Hematopoietic multipotent progenitor cell treated with erythropoietin and hydrocortisone succinate and interleukin-3 and kit ligand, for 15 days (in vitro differentiated cells): ENCODE results near the gene ARAP1.
A peak's percentile ranks its signal among the peaks of the same experiment; 100 is the strongest.

ENCODE experiments used
- DNase-seq: peaks from one replicate; pipeline ENCODE4 v3.0.0-alpha.2; 2015; ENCODE audit warnings: low spot score

The ARAP1 gene

GRCh38 chr11:72723508-72723907 is 28.7 kb downstream of the ARAP1 start:
- peak; percentile 20 for DNase-seq

- DNase-seq = peak; percentile 93
Observed at GRCh38 chr11:72722050-72722748, 30.0 kb downstream of the ARAP1 start.

GRCh38 chr11:72721689-72722049 is 30.5 kb downstream of the ARAP1 start:
- peak; percentile 40 for DNase-seq

GRCh38 chr11:72721276-72721675 is 30.9 kb downstream of the ARAP1 start:
- DNase-seq = no peak

- DNase-seq = no peak
Observed at GRCh38 chr11:72720784-72721183, 31.4 kb downstream of the ARAP1 start.

DNA sequence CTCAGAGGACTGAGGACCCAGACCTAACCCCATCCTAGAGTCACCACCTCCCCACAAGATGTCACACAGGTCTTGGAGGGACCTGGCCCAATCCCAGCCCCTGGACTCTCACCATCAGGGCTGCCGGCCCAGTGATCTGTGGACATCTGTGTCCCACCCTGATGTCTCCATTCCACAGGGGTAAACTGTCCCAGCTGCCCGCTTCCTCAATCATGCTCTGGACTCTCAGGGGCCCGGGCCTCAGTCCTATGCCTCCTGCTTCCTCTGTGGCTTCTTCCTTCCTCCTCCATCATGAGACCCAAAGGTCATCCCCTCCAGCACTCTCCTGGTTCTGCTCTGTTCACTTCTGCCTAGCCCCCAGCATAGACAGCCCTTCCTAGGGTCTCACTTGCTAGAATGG is 32.2 kb downstream of the ARAP1 start:
- DNase-seq = no peak

DNA sequence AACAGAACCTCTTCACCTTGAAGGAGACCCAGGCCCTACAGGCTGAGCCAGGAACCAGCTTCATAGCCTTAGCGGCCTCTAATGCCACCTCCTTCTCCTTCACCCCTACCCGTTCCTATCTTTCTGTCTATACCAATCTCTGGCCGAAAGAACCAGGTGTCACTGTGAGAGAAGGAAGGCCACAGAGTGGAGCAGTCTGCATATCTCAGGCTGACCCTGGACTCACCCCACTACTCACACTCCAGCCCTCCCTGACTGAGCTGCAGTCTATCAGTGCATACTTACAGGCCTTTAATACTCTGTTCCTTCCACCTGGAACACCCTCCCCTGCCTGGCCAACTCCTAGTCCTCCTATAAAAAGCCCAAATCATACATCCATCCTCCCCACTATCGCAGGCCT is 32.7 kb downstream of the ARAP1 start:
- no peak for DNase-seq

GRCh38 chr11:72719144-72719543 is 33.1 kb downstream of the ARAP1 start:
- no peak for DNase-seq

- no peak for DNase-seq
Observed at GRCh38 chr11:72718101-72718501, 34.1 kb downstream of the ARAP1 start.

- no peak for DNase-seq
Observed at GRCh38 chr11:72716788-72717435, 35.3 kb downstream of the ARAP1 start.

DNA sequence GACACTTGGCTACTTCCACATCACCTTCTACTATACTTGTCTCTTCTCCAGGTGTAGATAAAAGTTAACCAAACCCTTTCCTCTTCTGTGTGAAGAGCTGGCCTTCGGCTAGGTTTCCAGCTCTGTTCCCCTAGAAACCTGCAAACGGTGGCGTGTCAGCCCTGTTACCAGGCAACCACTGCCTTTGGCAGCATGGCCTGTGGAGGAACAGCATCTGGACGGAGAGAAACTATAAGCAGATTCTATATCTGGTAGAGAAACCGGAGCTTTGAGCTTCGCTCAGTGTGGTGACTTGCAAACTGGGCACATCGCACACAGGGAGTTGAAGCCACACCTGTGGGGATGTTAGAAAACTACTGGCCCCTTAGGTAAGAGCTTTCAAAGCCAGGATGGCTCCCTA is 35.9 kb downstream of the ARAP1 start:
- DNase-seq = no peak

- no peak for DNase-seq
Observed at GRCh38 chr11:72712841-72713240, 39.4 kb downstream of the ARAP1 start.

- no peak for DNase-seq
Observed at GRCh38 chr11:72712168-72712751, 39.9 kb downstream of the ARAP1 start.

DNA sequence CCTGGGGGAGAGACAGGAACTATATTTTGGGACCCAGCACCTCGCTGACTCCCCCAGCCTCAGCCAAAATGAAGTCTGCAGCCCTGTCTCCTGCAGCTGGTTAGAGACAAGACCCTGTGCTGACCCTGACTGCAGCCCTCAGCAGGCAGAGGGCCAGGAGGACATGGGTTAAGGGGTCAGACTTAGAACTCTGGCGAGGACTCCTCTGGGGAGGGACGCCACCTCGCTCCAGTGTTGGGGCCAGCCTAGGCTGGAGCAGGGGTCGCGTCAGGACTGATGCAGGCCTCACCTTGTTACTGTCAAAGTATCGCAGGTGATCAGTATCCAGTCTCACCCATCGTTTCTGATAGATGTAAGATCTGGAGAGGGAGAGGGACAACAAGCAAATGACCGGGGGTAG is 41.1 kb downstream of the ARAP1 start:
- DNase-seq = no peak

- no peak for DNase-seq
Observed at GRCh38 chr11:72710278-72710677, 41.9 kb downstream of the ARAP1 start.

- no peak for DNase-seq
Observed at GRCh38 chr11:72709478-72710238, 42.5 kb downstream of the ARAP1 start.

DNA sequence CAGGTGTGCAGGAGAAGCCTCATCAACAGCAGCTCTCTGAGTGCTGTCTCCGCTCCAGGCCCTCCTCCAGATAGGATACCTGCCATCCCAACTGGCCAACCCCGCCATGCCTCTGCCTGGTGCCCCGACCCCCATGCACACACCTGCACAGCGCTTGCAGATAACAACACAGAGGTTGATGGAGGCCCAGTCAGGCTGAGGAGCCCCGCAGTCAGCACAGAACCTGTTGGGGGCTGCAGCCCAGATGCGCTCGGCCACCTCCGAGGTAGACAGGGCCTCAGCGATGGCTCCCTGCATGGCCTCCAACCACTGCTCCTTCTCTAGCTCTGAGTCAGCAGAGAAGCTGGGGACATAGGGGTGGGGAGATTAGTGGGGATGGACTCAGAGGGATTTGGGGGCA is 45.2 kb downstream of the ARAP1 start:
- DNase-seq = no peak

- no peak for DNase-seq
Observed at GRCh38 chr11:72706579-72706978, 45.6 kb downstream of the ARAP1 start.

- no peak for DNase-seq
Observed at GRCh38 chr11:72705442-72706365, 46.5 kb downstream of the ARAP1 start.

DNA sequence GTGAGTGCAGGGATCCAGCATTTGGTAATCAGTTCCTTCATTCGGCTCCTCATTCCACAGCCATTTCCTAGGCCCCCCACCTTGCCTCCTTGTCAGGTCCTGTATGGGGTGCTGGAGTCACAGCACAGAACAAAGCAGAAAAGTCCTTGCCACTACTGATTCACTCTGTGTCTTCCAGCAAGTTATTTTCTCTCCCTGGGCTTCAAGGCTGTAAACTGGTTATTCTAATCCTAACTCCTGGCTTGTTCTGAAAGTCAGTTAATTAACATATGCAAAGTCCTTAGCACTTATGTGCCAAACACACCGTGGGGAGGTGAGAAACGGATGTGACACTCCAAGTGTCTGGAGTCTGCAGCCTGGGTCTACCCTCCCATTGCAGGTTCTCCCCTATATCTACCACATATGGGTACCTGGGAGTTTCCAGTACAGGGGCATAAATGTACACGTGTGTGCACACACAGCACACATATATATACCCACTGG is 47.4 kb downstream of the ARAP1 start:
- no peak for DNase-seq

DNA sequence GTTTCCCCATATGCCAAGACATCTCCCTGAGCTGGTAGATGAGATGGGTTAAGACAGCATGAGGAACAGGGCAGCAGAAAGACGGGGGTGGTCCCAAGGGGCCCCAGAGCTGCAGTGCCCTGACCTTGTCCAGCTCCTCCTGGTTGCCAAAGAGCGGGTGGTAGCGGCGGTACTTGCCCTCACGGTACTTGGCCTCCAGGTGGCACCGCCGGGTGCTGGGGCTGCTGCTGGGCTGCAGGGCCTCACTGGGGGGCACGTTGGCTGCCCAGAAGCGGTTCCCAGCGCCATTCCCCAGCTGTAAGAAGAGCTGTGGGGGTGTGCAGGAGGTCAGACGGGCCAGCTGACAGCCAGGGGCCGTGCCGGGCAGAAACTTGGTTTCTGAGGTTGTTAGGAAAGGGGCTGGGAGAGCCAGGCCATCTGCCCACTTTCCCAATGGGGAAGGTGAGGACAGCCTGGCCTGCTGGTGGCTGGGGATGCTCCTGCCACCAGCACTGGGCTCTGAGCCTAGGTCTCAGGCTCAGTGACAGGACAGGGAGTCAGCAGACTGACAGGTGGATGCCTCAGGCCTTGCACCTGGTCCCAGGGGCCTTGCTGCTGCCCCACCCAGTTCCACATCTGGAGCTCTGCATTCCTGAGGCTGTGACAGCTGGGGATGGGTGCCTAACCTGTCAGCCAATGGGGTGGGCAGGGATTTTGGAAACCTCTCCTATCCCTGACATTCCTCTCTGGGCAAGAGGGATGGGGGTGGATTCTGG is 48.0 kb downstream of the ARAP1 start:
- no peak for DNase-seq
